ENCODE results near the gene PGLYRP2.

Gene PGLYRP2

DNA sequence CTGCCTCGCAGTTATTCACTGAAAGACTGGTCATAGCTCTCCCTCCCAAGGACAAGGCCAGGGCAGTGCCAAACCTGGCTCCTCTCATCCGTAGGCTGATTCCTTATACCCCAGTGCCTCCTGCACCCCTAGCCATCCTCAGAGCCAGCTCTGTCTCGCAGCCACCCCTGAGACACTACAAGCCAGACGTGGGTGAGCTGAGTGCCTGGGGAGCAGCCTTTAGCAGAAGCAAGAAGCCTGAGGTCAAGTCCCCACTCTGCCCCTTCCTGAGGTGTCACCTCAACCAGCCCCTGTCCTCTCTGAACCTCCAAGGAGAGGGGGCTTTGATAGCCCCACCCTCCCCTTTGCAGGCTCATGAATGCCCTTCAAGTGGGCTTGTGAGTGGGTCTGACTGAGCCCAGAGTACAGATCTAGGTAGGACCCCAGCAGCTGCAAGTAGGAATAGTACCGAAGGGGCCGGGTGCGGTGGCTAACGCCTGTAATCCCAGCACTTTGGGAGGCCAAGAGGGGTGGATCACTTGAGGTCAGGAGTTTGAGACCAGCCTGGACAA lies 45.7 kb downstream of the PGLYRP2 start:
- in situ Hi-C loops (cut with HindIII; ENCODE audit: low sequenced_read_pairs), result no loop called here
- peak overlapping the region; percentile 60 for H3K4me3 ChIP-seq (ENCODE audit: low read depth, low read length)
- TF ChIP-seq, protein P1, sequence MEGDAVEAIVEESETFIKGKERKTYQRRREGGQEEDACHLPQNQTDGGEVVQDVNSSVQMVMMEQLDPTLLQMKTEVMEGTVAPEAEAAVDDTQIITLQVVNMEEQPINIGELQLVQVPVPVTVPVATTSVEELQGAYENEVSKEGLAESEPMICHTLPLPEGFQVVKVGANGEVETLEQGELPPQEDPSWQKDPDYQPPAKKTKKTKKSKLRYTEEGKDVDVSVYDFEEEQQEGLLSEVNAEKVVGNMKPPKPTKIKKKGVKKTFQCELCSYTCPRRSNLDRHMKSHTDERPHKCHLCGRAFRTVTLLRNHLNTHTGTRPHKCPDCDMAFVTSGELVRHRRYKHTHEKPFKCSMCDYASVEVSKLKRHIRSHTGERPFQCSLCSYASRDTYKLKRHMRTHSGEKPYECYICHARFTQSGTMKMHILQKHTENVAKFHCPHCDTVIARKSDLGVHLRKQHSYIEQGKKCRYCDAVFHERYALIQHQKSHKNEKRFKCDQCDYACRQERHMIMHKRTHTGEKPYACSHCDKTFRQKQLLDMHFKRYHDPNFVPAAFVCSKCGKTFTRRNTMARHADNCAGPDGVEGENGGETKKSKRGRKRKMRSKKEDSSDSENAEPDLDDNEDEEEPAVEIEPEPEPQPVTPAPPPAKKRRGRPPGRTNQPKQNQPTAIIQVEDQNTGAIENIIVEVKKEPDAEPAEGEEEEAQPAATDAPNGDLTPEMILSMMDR (IDR thresholded peaks at IDR 0.05; ENCODE audit: low read depth, low read length, missing control alignments), result no peak
- DNase-seq (ENCODE audit: low read depth), result no peak

DNA sequence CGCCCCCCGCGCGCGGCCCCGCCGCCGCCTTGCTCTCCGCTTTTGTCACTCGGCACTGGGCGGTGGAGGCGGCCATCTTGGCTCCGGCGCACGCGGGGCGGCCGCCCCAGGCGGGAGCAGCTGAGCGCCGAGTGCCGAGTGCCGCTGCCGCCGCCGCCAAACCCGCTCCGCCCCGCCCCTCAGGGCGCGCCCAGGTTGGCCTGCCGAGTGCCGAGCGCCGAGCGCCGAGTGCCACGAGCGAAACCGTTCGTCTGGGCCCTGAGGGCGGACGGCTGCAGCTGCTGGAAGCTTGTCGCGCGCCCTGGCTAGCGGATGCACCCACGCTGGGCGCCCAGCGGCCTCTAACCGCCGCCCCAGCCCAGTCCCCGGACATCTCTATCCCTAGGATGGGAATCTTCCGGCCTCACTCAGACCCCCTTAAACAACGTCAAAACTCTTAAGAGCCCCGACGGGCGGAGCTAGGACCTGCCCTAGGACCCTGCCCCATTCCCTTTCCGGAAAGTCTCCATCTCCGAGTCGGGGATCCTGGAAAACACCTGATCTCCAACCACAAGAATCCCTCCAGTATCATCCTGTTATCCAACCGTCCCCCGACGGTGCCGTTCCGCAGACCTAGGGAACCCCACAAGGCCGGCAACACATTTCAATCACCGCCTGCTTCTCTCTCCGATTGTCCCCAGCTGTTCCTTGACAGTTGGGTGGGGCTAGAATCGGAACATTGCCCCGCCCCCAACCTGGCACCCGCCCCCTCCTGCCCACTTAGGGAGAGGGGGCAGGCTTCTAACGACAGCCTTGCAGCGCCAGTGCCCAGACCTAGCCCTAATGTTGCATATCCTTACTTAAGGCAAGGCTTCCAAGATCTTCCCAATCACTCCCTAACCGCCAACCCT lies 46.4 kb downstream of the PGLYRP2 start:
- peak; percentile 57 for DNase-seq (ENCODE audit: low read depth)
- H3K4me3 ChIP-seq (ENCODE audit: low read depth, low read length), result peak overlapping the region; percentile 60
- TF ChIP-seq, protein P1 (IDR thresholded peaks at IDR 0.05; ENCODE audit: low read depth, low read length, missing control alignments), result no peak
- in situ Hi-C loops (cut with HindIII; ENCODE audit: low sequenced_read_pairs), result no loop called here

DNA sequence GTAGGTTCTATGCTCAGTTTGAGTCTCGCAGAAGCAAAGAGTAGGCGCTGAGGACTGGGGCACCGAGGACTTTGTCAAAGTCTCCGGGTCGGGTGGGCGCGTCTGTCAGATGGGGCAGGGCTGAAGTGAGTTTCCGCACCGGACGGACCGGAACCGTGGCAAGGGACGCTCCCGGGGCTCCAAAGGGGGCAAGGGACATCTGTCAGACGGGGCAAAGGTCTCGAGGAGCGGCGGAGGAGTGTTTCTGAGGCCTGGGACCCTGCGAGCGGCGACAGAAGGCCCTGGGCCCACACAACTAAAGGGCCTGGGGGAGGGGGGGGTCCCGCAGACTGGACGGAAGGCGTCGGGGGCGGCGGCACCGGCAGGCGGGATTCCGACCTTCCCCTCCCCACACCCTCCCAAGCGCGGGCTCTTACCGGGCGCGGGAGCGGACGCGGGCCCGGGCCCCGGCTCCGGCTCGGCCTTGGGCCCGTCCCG lies 47.2 kb downstream of the PGLYRP2 start:
- H3K4me3 ChIP-seq (ENCODE audit: low read depth, low read length), result peak overlapping the region; percentile 85
- in situ Hi-C loops (cut with HindIII; ENCODE audit: low sequenced_read_pairs), result no loop called here
- TF ChIP-seq, protein P1 (IDR thresholded peaks at IDR 0.05; ENCODE audit: low read depth, low read length, missing control alignments), result no peak
- no peak for DNase-seq (ENCODE audit: low read depth)

DNA sequence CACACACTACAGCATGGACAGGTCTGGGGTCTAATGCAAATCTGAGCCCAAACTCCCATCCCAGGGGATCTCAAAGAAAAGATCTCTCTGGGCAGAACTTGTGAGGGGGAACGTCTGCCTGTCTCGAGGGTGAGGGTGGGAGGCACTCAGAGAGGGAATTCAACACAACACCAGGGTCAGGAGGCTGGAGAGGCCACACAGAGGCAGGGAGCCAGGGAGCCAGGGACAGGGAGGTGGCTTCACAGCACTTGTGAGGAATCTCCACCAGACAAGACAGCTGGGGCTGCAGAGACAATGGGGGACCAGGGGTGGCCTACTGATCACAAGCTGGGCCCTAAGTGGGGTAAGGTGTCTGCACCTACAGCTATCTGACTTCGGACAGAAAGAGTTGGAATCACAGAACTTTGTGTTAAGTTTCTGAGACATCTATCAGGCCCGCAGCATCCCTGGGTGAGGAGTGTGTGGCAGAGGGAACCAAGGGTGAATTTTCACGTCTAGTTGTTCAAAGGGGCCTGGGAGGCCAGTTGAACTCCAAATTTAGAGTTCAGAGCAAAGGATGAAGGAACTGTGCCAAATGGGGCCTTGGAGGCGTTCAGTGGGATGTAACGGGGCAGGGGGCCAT lies 47.8 kb downstream of the PGLYRP2 start:
- DNase-seq (ENCODE audit: low read depth), result no peak
- in situ Hi-C loops (cut with HindIII; ENCODE audit: low sequenced_read_pairs), result no loop called here
- TF ChIP-seq, protein P1 (IDR thresholded peaks at IDR 0.05; ENCODE audit: low read depth, low read length, missing control alignments), result no peak
- H3K4me3 ChIP-seq (ENCODE audit: low read depth, low read length), result peak overlapping the region; percentile 85

DNA sequence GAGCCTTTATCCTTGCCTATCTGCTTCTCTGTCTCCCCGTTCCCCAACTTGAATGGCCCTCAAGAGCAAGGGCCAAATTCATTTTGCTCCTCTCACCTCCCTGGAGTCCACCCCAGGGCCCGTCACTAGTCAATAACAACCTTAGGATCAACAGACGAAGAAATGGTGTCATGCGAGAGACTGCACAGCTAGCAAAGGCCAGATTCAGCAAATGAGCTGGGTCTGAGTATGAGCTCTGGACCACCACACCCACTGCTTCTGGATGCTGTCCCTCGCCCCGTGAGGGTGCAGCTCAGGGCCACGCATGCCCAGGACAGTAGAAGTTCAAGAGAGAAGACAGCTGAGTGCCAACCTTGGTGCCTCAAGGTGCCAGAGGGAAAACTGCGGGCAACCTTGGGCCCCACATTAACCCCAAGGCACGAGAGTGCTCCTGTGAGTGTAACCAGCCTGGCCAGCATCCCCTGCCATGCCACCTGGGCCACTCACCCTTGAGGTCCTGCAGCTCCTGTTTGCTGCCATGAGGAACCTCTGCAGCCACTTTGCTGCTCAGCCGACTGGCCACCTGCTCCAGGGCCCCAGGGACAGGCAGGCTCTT lies 48.7 kb downstream of the PGLYRP2 start:
- DNase-seq (ENCODE audit: low read depth), result no peak
- in situ Hi-C loops (cut with HindIII; ENCODE audit: low sequenced_read_pairs), result no loop called here
- TF ChIP-seq, protein P1 (IDR thresholded peaks at IDR 0.05; ENCODE audit: low read depth, low read length, missing control alignments), result no peak
- H3K4me3 ChIP-seq (ENCODE audit: low read depth, low read length), result peak overlapping the region; percentile 85

DNA sequence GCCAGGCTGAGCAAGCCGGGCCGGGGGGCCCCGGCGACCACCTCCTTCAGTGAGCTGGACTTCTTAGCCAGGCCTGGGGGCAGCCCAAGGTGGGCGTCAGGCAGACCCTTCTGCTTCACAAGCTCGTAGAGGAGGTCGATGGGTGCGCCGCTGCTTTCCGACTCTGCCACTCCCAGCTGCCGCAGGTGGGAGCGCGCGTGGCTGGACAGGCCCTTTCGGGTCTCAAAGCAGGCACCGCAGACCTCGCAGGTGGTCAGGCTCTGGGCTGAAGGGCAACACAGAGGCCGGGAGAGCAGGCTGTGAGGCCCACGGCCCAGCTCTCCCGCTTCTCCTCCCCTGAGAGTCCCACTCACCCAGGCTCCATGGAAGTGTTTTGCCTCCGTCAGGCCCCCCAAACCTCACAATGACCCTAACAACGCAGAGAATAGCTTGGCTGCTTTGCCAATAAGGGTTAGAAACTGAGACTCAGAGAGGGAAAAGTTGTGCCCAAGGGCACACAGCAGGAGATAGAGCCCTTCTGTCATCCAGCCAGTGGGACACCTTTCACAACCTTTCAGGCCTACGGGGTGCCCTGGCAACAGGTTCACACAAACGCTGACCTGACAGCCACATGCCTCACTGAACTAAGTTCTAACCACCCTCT lies 49.4 kb downstream of the PGLYRP2 start:
- no peak overlapping the region for H3K4me3 ChIP-seq (ENCODE audit: low read depth, low read length)
- in situ Hi-C loops (cut with HindIII; ENCODE audit: low sequenced_read_pairs), result no loop called here
- no peak for DNase-seq (ENCODE audit: low read depth)
- TF ChIP-seq, protein P1 (IDR thresholded peaks at IDR 0.05; ENCODE audit: low read depth, low read length, missing control alignments), result no peak
